ENCODE measurements around the gene NAALADL2.

DNA sequence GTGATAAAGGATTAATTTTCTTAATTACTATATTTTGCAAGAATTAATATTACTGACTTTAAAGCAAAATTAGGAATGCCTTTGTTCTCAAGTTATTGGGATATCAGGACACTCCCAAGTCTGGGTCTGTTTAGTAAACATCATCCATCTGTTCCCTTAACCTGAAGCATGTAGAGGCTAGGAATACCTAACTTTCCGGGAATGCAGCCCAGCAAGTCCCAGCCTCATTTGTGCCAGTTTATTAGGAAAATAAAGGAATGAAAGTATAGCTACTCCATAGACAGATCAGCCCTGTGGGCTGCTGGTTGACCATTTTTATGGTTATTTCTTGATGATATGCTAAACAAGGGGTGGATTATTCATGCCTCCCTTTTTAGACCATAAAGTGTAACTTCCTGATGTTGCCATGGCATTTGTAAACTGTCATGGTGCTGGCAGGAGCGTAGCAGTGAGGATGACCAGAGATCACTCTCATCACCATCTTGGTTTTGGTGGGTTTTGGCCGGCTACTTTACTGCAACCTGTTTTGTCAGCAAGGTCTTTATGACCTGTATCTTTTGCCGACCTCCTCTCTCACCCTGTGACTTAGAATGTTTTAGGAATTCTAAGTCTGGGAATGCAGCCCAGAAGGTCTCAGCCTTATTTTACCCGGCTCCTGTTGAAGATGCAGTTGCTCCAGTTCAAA is 540.2 kb downstream of the NAALADL2 start:
- TF ChIP-seq, protein P1, sequence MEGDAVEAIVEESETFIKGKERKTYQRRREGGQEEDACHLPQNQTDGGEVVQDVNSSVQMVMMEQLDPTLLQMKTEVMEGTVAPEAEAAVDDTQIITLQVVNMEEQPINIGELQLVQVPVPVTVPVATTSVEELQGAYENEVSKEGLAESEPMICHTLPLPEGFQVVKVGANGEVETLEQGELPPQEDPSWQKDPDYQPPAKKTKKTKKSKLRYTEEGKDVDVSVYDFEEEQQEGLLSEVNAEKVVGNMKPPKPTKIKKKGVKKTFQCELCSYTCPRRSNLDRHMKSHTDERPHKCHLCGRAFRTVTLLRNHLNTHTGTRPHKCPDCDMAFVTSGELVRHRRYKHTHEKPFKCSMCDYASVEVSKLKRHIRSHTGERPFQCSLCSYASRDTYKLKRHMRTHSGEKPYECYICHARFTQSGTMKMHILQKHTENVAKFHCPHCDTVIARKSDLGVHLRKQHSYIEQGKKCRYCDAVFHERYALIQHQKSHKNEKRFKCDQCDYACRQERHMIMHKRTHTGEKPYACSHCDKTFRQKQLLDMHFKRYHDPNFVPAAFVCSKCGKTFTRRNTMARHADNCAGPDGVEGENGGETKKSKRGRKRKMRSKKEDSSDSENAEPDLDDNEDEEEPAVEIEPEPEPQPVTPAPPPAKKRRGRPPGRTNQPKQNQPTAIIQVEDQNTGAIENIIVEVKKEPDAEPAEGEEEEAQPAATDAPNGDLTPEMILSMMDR (IDR thresholded peaks at IDR 0.05; ENCODE audit: low read depth, low read length), result no peak
- TF ChIP-seq EZH2phosphoT487 (IDR thresholded peaks at IDR 0.05; ENCODE audit: low read depth), result no peak

Data from OCI-LY3 (cell line).